Activated CD4-positive, alpha-beta T cell treated with anti-CD3 and anti-CD28 coated beads, Interleukin-2, amount 50 U/mL, for 16 hours (primary cell): ENCODE data around the gene CDC5L.

Experiments
- DNase-seq: peaks from one replicate; pipeline ENCODE4 v3.0.0-alpha.2; 2020

The CDC5L gene

GRCh38 chr6:44375071-44375470 is 12.4 kb upstream of the CDC5L start:
- DNase-seq: no peak

GRCh38 chr6:44377484-44377883 is 10.0 kb upstream of the CDC5L start:
- no peak for DNase-seq

GRCh38 chr6:44377971-44378370 is 9.5 kb upstream of the CDC5L start:
- no peak for DNase-seq

- DNase-seq: no peak
These were observed 5.8 kb upstream of the CDC5L start for GRCh38 chr6:44381739-44382138.

- DNase-seq: no peak
These were observed 1.1 kb upstream of the CDC5L start for GRCh38 chr6:44386364-44386928.

- no peak for DNase-seq
These were observed 569 bp upstream of the CDC5L start for GRCh38 chr6:44386929-44387345.

GRCh38 chr6:44388135-44388487 is 605 bp downstream of the CDC5L start:
- DNase-seq: peak; percentile 20

- DNase-seq: no peak
These were observed 1.4 kb downstream of the CDC5L start for GRCh38 chr6:44388887-44389286.

GRCh38 chr6:44390158-44390683 is 2.7 kb downstream of the CDC5L start:
- DNase-seq: no peak

- no peak for DNase-seq
These were observed 8.0 kb downstream of the CDC5L start for GRCh38 chr6:44395501-44395900.

- no peak for DNase-seq
These were observed 9.5 kb downstream of the CDC5L start for GRCh38 chr6:44396968-44397367.

- no peak for DNase-seq
These were observed 10.1 kb downstream of the CDC5L start for GRCh38 chr6:44397424-44398164.

- peak; percentile 30 for DNase-seq
These were observed 12.5 kb downstream of the CDC5L start for GRCh38 chr6:44399991-44400390.

- no peak for DNase-seq
These were observed 13.1 kb downstream of the CDC5L start for GRCh38 chr6:44400572-44400971.

- no peak for DNase-seq
These were observed 13.6 kb downstream of the CDC5L start for GRCh38 chr6:44401138-44401537.

- no peak for DNase-seq
These were observed 16.7 kb downstream of the CDC5L start for GRCh38 chr6:44404022-44404714.

GRCh38 chr6:44404715-44405099 is 17.2 kb downstream of the CDC5L start:
- no peak for DNase-seq

- peak; percentile 12 for DNase-seq
These were observed 20.6 kb downstream of the CDC5L start for GRCh38 chr6:44407951-44408670.

- DNase-seq: peak; percentile 17
These were observed 21.8 kb downstream of the CDC5L start for GRCh38 chr6:44409207-44409794.

- no peak for DNase-seq
These were observed 22.9 kb downstream of the CDC5L start for GRCh38 chr6:44410363-44410762.

GRCh38 chr6:44411141-44411540 is 23.6 kb downstream of the CDC5L start:
- no peak for DNase-seq

GRCh38 chr6:44415449-44415848 is 27.9 kb downstream of the CDC5L start:
- no peak for DNase-seq
